ENCODE results near the gene FOXO1.

The FOXO1 gene

DNA sequence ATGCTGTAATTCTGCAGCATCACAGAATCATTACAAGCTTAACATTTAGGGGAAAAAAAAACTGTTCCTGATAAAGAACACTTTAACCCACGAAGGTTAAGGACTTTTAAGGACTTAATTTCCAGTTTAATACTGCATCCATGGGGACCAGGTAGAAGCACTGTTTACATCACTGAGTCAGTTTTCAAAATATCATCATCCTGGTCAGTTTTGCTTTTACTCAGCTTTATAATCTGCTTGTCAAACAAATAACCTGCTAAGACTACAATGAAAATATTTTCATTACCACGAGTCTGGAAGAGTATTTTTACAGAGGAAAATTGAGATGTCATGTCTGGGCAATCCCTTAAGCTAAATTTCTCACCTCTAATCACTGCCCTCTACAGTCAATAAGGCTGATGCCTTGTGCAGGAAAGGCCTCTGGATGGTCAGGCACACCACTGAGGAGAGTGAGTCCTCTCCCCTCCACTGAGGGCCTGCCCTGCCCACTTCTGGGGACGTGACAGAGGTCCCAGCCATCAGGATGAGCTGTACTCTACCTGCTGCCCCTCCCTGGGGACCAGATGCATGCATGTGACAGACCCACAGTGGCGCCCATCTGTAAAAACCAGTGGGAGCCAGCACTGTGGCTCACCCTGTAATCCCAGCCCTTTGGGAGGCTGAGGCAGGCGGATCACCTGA is 31.0 kb downstream of the FOXO1 start:
- no peak for DNase-seq

- DNase-seq = no peak
Observed at GRCh38 chr13:40632915-40633314, 33.5 kb downstream of the FOXO1 start.

DNA sequence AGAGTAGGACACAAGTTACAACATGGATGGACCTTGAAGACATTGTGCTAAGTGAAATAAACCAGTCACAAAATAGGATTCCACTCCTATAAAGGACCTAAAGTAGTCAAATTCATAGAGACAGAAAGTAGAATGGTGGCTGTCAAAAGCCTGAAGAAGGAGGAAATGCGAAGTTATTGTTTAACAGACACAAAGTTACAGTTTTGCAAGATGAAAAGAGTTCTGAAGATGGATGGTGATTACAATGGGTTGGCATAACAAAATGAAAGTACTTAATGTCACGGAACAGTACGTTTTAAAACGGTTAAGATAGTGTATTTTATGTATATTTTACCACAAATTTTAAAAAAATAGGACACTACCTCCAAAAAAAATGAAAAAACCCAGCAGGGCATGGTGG is 34.8 kb downstream of the FOXO1 start:
- DNase-seq = no peak

GRCh38 chr13:40629678-40630384 is 36.6 kb downstream of the FOXO1 start:
- DNase-seq = no peak

- DNase-seq = no peak
Observed at GRCh38 chr13:40626977-40627376, 39.5 kb downstream of the FOXO1 start.

DNA sequence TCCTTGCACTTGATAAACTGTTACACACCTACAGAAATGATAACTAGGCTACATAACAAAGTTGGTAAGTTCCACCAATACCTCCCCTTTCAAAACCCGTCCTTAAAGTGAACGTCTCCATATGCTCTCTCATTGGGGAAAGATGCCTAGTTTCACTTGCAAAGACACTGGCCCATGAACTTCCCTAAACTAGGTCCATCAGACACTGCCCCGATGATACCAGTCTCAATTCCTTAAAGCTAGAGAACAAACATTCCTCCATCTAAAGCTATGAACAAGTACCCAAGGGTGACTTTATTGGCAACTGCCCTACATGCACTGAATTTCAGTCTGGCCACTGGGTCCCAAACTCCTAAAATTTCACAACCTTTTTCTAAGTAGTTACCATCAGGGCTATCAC is 39.9 kb downstream of the FOXO1 start:
- DNase-seq = no peak

DNA sequence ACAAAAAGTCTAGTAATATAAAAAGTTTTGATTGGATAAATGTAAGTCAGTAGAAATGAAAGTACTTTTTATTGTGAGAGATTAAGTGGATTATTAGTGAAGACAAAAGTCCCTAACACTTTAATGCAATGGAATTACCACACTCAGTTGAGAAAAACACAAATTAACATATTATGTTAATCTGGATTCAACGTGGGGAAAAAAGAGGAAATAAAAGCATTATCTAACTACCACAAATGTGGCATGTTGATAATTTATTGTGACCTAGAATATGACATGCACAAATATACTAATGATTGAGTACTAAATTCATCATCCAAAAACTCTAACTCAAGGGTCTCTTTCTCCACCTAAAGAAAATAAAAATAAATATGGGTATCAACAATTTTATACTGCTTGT is 41.5 kb downstream of the FOXO1 start:
- DNase-seq = no peak

DNA sequence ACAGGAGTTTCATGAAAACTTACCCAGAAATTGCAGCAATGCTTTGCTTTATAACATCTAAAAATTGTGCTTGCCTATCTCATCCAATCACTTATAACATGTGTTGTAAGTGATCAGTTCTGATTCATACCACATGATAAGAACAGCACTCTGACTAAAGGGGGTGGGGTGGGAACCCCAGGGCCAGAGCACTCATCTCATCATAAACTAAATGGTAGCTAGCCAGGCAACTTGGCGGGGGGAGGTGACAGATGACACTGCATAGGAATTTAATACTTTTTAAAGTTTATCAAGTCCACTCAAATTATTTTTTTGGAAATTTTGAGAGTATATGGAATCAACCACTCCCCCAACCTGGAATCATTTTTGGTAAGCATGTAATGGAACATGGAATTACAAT is 42.1 kb downstream of the FOXO1 start:
- no peak for DNase-seq

DNA sequence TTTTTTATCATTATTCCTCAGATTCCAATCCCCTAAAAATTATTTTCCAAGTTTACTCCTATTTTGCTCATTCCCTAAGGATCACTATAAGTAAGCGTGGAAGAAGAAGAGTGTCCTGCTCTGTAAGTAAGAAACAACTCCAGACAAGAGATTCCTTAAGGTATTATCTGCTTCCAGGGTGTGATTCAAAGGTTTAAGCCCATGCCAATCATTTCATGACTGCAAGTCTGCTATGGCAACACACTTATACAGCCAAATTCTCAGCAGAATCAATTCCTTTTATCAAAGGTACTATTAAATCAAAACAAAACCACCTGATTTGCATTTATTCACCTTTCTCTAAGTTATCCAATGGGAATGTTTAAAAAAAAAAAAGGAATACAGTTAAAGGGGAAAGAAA is 43.7 kb downstream of the FOXO1 start:
- DNase-seq = no peak

GRCh38 chr13:40622246-40622645 is 44.2 kb downstream of the FOXO1 start:
- no peak for DNase-seq

- no peak for DNase-seq
Observed at GRCh38 chr13:40619479-40619814, 47.0 kb downstream of the FOXO1 start.

GRCh38 chr13:40618581-40619478 is 47.6 kb downstream of the FOXO1 start:
- no peak for DNase-seq

- DNase-seq = no peak
Observed at GRCh38 chr13:40617801-40618356, 48.6 kb downstream of the FOXO1 start.

DNA sequence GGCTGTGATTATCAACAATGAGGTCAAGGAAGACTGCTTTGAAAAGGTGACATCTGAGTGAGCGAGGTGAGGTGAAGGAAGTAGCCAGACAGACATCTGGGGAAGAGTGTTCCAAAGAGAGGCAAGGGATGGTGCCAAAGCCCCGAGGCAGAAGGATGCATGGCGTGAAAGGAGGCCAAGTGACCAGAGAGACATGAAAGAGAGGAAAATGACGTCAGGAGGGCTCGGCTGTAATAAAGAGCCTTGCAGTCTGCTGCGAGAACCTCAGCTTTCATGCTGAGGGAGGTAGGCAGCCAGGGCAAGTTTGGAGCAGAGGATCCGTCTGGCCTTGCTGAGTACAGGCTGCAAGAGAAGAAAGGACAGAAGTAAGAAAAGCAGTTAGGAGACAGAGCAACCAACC is 50.8 kb downstream of the FOXO1 start:
- DNase-seq = no peak

GRCh38 chr13:40613914-40614313 is 52.5 kb downstream of the FOXO1 start:
- no peak for DNase-seq

DNA sequence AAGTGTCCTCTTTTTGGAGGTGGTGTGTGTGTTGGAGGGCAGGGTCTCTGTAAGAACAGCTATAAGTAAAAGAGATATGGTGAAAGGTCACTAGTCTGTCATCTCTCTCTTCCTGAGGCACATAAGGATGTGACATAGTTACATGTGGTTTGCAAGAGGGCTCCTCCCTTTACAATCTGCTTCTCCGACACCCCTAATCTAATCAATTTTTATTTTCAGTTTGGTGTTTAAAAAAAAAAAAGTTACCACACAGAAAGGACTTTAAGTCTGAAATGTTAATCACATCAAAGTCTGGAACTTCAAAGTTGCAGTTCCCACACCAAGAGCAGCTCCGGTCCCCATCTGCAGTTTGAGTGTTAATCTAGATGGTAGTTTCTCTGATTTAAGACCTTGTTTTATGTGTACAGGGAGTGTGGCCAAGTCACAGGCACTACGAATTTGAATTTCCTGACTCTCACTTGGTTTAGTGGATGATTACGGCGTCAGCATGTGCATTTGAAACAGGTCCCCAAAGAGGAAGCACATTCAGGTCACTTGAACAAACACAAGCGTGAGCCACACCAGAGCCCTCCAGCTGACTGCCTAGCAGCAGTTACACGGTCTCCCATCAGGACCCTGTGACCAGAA is 53.1 kb downstream of the FOXO1 start:
- no peak for DNase-seq

DNA sequence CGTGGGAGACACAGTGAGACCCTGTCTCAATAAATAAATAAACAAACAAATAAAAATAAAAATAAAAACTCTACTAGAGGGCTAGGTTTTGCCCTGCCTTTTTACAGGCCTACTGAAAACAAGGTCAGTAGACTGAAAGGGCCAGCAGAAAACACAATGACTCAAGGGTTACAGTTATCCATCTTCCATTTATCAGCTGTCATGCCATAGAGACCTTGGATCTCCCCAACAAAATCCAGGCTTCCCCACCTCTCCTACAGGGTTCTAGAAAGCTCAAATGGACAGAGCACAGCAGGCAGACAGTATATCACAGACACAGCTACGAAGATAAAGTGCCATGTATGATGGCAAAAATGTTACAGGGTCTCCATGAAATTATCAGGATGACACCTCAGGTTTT is 54.4 kb downstream of the FOXO1 start:
- no peak for DNase-seq

DNA sequence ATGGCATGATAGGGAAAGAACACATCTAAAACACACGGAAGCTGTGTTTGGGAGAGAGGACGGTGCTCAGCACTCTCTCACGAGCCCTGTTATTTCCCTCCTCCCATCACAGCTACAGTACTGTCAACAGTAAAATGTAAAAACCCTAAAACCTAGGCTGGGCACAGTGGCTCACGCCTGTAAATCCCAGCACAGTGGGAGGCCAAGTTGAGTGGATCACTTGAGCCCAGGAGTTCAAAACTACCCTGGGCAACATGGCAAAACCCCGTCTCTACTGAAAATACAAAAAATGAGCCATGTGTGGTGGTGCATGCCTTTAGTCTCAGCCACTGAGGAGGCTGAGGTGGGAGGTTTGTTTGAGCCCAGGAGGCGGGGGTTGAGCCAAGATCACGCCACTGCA is 54.8 kb downstream of the FOXO1 start:
- no peak for DNase-seq

DNA sequence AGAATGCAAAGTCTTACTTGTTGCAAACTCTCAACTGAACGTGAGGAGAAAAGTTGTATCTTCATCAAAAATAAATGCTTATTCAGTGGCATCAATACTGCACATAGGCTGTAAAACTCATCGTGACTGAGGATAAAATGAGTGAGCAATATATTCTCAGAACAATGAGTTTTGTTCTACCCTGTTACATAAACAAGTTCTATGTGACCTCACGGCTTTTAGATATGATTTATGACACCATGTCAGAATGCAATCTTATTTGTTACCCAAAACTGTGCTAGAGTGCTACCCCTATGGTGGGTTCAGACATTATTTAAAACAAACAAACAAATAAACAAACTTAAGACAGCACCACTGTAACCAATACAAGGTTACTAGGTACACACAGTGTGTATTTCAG is 55.4 kb downstream of the FOXO1 start:
- DNase-seq = no peak

DNA sequence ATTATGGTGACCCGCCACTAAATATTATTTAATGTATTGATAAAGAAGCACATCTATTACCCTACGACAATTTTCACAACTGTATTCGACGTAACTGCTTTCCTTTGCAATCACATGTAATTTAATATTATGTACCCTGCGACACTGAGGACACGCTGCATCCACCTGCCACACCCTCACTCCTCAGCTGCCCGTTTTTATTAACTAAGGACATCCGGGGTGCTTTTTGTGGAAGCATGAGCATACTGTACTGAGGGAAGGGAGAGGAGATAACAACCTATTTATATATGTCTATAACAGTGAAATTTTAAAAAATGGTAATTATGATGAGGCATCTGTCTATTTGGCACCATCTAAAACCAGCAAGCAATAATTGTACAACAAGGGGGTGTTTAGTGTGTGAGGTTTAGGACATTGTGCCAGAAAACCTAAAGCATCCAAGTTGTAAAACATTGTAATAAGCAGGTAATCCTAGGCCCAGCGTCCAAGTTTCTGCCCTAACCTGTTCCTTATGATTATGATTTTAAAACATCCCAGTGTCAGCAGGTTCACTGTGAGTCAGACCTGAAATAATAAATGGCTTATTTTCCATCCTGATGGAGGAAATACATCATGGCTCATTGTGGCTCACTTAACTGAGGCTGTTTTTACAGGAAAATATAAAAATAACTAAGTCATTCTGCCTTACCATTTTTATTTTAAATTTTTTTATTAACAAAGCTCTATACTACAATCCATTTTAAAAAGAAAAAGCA is 56.3 kb downstream of the FOXO1 start:
- DNase-seq = no peak

DNA sequence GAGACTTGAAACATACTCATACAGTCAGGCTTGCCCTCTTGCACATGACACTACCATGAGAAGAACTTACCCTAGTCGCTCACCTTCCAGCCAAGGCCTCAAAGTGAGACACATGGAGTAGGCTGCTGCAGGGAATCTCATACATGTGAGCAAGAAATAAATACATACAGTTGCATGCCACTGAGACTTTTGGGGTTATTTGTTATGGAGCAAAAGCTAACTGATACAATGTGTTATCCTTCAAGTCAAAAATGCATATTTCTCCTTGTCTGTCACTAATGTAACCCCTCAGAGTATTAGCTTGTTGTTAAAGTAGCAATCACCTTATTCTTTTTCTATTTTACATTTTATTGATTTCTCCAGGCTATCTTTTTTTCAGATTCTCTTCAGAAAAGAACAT is 58.1 kb downstream of the FOXO1 start:
- DNase-seq = no peak

DNA sequence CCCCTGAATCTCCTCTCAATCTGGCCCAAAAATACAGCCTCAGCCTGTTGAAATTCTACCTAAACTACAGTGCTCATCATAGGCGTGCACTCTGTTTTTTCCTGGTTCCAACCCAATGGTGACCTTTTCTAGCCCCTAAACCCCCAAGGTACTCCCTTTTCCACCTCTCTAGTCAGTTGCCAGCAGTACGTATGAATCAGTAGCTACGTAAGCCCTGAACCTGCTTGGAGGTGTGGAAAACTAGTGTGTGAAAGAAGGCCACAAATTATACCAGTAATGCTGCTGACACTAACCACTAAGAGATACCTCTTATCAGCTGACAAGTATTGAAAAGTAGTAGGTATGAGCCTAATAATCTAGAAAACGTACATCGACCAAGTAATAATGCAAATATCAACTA is 60.9 kb downstream of the FOXO1 start:
- peak; percentile 7 for DNase-seq
